NK-92 (cell line): Measurements from ENCODE around the gene GPR162.

Experiments
- DNase-seq: peaks from one replicate; lab custom pipeline; 2025; ENCODE audit not compliant: unreplicated experiment; lab: John Stamatoyannopoulos, UW

Gene GPR162

GRCh38 chr12:6786416-6787094, 35.1 kb upstream of the GPR162 start:
- no peak for DNase-seq

DNA sequence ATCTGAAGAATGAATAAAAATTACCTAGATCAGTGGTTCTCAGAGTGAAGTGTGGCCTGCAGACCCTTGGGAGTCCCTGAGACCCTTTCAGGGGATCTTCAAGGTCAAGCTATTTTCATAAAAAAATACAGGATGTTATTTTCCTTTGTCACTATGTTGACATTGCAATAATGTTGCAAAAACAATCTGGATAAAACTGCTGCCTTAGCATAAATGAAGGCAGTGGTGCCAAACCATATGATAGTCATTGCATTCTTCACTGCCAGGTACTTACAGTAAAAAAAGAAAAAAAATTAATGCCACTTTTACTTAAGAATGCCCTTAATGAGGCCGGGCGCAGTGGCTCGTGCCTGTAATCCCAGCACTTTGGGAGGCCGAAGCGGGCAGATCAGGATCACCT, 34.3 kb upstream of the GPR162 start:
- no peak for DNase-seq

DNA sequence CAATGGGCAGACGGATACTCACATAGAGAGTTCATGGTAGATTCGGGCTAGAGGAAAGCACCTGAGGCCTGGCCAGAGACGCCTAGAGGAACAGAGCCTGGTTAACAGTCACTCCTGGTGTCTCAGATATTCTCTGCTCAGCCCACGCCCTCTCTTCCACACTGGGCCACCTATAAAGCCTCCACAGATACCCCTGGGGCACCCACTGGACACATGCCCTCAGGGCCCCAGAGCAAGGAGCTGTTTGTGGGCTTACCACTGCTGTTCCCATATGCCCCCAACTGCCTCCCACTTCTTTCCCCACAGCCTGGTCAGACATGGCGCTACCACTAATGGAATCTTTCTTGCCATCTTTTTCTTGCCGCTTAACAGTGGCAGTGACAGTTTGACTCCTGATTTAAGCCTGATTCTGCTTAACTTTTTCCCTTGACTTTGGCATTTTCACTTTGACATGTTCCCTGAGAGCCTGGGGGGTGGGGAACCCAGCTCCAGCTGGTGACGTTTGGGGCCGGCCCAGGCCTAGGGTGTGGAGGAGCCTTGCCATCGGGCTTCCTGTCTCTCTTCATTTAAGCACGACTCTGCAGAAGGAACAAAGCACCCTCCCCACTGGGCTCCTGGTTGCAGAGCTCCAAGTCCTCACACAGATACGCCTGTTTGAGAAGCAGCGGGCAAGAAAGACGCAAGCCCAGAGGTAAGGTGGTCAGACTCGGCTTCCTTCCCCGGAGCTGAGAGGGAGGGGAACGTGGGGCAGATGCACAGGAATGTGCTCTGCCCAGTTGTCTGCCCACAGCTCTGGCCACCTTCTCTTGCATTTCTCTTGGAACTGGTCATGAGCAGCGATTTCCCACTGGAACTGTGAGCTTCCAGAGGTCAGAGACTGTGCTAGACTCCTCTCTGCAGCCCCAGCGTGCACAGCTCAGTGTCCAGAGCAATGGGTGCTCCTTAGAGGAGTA, 32.4 kb upstream of the GPR162 start, which contains the start of gene CD4:
Gene CD4 (plus strand): TSS at position 557 of the 953 bp plus-strand sequence. CDS start 10,611 bp downstream, outside the sequence.
- no peak for DNase-seq

GRCh38 chr12:6790496-6791150, 31.0 kb upstream of the GPR162 start:
- DNase-seq: no peak

DNA sequence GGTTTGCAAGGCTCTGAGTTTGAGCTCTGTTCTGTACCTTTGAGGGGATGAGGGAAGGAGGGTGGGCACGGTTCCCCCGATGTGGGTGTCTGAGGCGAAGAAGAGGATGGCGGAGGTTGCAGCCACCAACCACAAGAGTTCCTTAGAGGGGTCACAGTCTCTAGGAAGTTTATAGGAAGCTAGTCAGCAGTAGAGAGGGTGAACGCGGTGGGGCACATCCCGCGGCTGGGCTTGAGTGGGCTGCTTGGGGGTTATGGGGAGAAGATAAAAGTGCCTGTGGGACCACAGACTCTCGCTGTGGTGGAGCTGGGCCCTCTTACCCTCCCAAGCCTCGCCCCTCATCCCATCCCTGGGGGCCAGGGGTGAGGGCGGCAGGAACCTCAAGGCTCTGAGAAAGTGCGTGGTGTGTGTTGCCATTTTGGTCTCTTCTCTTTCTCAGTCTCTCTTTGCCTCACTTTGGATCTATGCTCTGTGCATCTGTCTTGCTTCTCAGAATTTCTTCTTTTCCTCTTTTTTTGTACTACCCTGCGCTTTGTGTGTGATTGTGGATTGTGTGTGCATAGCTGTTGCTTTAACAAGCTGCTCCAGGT, 29.6 kb upstream of the GPR162 start:
- no peak for DNase-seq

DNA sequence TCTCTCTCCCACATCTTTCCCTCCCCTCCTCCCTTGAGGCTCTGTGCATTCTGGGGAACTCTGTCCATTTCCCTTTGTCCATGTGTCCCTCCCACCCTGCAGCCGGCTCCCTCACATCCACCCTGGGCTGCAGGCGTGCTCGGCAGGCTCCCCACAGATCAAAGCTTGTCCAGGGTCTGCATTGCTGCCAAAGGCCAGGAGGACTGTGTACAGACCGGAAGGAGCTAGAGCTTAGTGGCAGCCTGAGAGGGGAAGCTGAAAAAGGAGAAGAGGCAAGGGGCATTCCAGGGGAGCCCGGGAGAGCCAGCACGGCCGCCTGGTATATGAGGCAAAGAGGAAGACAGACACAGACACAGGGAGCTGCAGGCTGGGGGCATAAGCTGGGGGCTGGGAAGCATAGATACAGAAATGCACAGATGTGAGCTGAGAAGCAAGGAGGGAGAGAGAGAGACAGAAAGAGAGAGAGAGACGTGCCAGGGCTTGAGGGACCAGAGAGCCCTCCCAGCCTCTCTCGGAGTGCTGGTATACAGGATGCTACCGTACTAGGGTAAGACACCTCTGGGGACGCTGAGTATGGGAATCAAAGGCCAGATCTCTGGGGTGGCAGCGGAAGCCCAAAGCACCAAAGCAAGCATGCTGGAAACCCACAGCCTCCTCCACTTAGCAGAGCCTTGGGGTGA, 29.0 kb upstream of the GPR162 start:
- no peak for DNase-seq

DNA sequence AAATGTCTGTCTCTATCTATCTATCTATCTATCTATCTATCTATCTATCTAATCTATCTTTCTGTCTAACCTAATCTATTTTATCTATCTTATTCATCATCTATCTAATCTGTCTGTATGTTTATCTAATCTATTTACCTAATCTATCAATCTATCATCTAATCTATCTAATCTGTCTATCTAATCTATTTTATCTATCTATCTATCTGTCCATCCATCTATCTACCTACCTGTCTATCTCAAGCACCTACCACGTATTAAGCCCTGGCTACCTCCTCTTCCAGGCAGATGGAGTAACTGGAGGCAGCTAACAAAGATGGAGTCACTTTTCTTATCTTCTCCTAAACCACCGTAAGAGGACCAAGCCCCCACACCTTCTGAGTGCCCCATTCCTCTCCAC, 26.5 kb upstream of the GPR162 start:
- no peak for DNase-seq

DNA sequence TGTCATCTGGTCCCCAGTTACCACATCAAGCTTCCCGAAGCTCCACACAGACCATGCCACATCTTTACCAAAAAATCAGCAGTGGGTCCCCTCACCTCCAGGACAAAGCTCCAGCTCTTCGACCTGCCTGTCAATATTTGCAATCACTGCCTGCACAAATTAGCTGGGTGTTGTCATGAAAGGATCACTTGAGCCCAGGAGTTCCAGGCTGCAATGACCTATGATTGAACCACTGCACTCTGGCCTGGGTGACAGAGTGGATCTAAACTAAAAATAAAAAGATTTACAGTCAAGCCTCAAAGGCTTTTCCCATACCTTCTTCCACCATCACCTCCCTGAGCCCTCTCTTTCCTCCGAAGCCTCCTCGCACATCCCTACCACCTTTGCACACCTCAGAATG, 25.0 kb upstream of the GPR162 start:
- DNase-seq: no peak

- no peak for DNase-seq
Measured at GRCh38 chr12:6799147-6799546, 22.5 kb upstream of the GPR162 start.

GRCh38 chr12:6807170-6807569, 14.5 kb upstream of the GPR162 start:
- no peak for DNase-seq

DNA sequence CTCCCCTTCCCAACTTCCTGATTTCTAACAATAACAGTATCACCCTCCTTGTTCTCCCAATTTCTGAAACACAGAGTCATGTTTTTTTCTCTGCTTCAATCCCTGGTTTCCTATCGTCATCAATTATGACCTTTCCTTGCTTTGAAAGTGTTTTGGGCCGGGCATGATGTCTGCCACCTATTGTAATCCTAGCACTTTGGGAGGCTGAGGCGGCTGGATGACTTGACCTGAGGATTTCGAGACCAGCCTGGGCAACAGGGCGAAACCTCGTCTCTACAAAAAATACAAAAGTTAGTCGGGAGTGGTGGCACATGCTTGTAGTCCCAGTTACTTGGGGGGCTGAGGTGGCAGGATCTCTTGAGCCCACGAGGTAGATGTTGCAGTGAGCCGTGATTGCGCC, 12.6 kb upstream of the GPR162 start:
- no peak for DNase-seq

DNA sequence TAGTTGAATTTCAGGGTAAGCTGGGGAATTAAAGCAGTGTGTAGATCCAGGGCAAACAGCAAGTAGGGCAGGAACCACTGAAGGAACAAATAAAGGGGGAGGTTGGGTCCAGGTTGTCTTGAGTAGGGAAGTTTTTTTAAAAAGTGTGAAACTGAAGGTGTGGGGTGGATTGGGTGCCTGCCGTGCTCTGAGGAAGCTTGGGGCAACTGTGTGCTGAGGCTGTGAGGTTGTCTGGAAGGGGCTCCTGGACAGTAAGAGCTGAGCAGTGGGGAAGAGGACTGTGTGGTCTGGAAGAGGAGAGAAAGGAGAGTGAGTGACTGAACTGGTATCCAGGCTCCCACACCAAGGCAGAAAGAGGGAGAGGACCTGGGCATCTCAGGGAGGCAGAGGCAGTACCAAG, 10.9 kb upstream of the GPR162 start:
- DNase-seq: no peak

DNA sequence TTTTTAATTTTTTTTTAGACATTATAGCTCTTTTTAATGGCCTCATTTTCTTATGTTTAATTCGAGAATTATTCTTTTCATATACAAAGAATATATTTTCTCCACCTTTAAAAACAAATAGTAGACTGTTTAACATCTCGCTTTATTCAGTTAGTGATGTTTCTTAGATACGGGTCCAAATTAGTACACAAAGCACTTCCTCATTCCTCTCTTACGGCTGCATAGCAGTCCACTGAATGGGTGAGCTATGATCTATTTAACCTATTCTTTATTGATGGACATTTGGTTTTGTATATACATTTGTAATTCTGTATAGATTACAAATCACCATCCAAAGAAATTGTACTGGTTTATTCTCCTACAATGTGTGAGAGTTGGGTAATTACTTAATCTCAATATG, 8.3 kb upstream of the GPR162 start:
- no peak for DNase-seq

DNA sequence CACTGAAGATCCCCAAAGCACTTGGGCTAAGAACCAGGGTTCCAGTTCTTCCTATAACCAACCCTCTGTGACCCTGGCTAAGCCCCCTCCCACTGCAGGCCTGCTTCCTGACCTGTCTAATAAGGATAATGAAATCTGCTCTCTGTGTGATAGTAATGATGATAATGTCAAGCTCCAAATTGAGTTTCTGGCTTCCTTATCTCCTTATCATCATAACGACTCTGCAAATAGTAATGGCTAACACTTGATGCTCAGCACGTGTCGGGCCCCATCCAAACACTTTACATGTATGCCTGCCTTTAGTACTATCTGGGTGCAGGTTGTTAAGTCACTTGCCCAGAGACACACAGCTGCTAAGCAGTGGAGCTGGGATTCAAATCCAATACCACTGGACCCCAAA, 5.0 kb upstream of the GPR162 start:
- no peak for DNase-seq

DNA sequence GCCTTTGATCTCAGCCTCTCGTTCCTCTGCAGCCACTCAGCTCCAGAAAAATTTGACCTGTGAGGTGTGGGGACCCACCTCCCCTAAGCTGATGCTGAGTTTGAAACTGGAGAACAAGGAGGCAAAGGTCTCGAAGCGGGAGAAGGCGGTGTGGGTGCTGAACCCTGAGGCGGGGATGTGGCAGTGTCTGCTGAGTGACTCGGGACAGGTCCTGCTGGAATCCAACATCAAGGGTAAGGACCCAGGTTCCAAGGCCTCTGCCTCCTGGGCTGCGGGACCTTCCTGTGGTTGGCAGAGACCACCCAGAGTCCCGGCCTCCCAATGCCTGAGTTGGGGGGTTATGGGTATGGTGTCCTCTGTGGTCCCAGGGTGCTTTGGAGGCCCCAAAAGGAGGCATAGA, 4.5 kb upstream of the GPR162 start:
- no peak for DNase-seq

GRCh38 chr12:6817662-6818157, 3.9 kb upstream of the GPR162 start:
- DNase-seq: no peak

GRCh38 chr12:6818222-6818621, 3.4 kb upstream of the GPR162 start:
- DNase-seq: no peak

DNA sequence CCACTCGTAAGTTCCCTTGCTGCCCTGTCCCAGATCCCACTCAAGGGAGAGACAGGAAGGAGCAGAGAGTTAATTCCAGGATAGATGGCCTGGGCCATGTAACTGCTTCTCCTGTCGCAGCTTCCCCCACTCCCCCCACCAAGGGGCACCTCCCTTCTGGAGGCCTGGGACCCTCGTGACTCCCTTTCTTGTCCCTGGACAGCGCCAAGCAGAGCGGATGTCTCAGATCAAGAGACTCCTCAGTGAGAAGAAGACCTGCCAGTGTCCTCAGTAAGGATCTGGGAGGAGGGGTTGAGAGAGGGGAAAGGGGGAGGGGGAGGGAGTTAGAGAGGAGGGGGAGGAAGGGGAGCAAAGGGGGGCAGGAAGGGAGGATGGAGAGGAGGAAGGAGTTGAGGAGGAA, 3.0 kb upstream of the GPR162 start:
- DNase-seq: no peak

GRCh38 chr12:6819106-6820030, 2.3 kb upstream of the GPR162 start:
- DNase-seq: no peak

GRCh38 chr12:6820166-6820565, 1.5 kb upstream of the GPR162 start:
- DNase-seq: no peak
